SK-N-SH treated with all-trans-retinoic acid at 6 μM for 48 hours (cell line): ENCODE data around the gene CADM1.

ENCODE experiments used
- ATAC-seq: fragments of 200-7000 bp; cut with Tn5 transposase; 3 replicates; pipeline ENCODE4 v1.9.1; 2020; ENCODE audit warnings: mild to moderate bottlenecking, moderate library complexity
- ARNTL ChIP-seq: fragments of 450-650 bp; formaldehyde crosslinking; IDR thresholded peaks from 2 replicates; pipeline ENCODE4 v1.5.0; 2020; ENCODE audit warnings: low read depth, mild to moderate bottlenecking, moderate library complexity, borderline replicate concordance
- BACH2 ChIP-seq: fragments of 250-450 bp; sonication (Bioruptor Pico); IDR thresholded peaks from 2 replicates; pipeline ENCODE4 v1.9.0; 2021; ENCODE audit warnings: mild to moderate bottlenecking, borderline replicate concordance
- CREB5 ChIP-seq: fragments of 250-450 bp; sonication (Bioruptor Pico); IDR thresholded peaks from 2 replicates; pipeline ENCODE4 v1.5.1; 2020; ENCODE audit warnings: low read depth, mild to moderate bottlenecking, moderate library complexity
- CSDC2 ChIP-seq: fragments of 250-450 bp; sonication (Bioruptor Pico); IDR thresholded peaks from 2 replicates; pipeline ENCODE4 v1.5.0; 2020; ENCODE audit warnings: mild to moderate bottlenecking, moderate library complexity
- CSRNP3 ChIP-seq: fragments of 250-450 bp; sonication (Bioruptor Pico); IDR thresholded peaks from 2 replicates; pipeline ENCODE4 v1.5.1; 2021; ENCODE audit warnings: mild to moderate bottlenecking, moderate library complexity
- ESRRG ChIP-seq: fragments of 250-450 bp; sonication (Bioruptor Pico); IDR thresholded peaks from 2 replicates; pipeline ENCODE4 v1.6.1; 2021; ENCODE audit warnings: mild to moderate bottlenecking
- GLIS3 ChIP-seq: fragments of 250-450 bp; sonication (Bioruptor Pico); IDR thresholded peaks from 2 replicates; pipeline ENCODE4 v1.5.0; 2020; ENCODE audit warnings: mild to moderate bottlenecking, moderate library complexity
- ISL1 ChIP-seq: fragments of 250-450 bp; sonication (Bioruptor Pico); IDR thresholded peaks from 2 replicates; pipeline ENCODE4 v2.1.2; 2022; ENCODE audit warnings: mild to moderate bottlenecking, moderate library complexity
- OSR1 ChIP-seq: fragments of 250-450 bp; sonication (Bioruptor Pico); IDR thresholded peaks from 2 replicates; pipeline ENCODE4 v1.8.0; 2022; ENCODE audit warnings: moderate library complexity, mild to moderate bottlenecking, inconsistent platforms
- PATZ1 ChIP-seq: fragments of 250-450 bp; sonication (Bioruptor Pico); IDR thresholded peaks from 2 replicates; pipeline ENCODE4 v1.8.0; 2020; ENCODE audit warnings: mild to moderate bottlenecking, moderate library complexity, borderline replicate concordance
- POU6F1 ChIP-seq: fragments of 250-450 bp; sonication (Bioruptor Pico); IDR thresholded peaks from 2 replicates; pipeline ENCODE4 v1.8.0; 2021; ENCODE audit warnings: low read depth, mild to moderate bottlenecking, moderate library complexity, borderline replicate concordance
- SNAI2 ChIP-seq: fragments of 250-450 bp; sonication (Bioruptor Pico); IDR thresholded peaks from 2 replicates; pipeline ENCODE4 v1.5.0; 2020; ENCODE audit warnings: mild to moderate bottlenecking, moderate library complexity
- TCF4 ChIP-seq: fragments of 250-450 bp; sonication (Bioruptor Pico); IDR thresholded peaks from 2 replicates; pipeline ENCODE4 v1.8.0; 2021; ENCODE audit warnings: mild to moderate bottlenecking, moderate library complexity, borderline replicate concordance
- TOX ChIP-seq: fragments of 250-450 bp; sonication (Bioruptor Pico); IDR thresholded peaks from 2 replicates; pipeline ENCODE4 v1.8.0; 2021; ENCODE audit warnings: mild to moderate bottlenecking, moderate library complexity, borderline replicate concordance
- TSHZ2 ChIP-seq: fragments of 250-450 bp; sonication (Bioruptor Pico); IDR thresholded peaks from 2 replicates; pipeline ENCODE4 v1.5.0; 2020; ENCODE audit warnings: mild to moderate bottlenecking, moderate library complexity
- ZC3H10 ChIP-seq: fragments of 250-450 bp; sonication (Bioruptor Pico); IDR thresholded peaks from 2 replicates; pipeline ENCODE4 v1.5.1; 2021; ENCODE audit warnings: mild to moderate bottlenecking, moderate library complexity
- ZFP3 ChIP-seq: fragments of 250-450 bp; sonication (Bioruptor Pico); IDR thresholded peaks from 2 replicates; pipeline ENCODE4 v1.5.0; 2020; ENCODE audit warnings: mild to moderate bottlenecking, moderate library complexity
- ZFP30 ChIP-seq: fragments of 450-650 bp; formaldehyde crosslinking; IDR thresholded peaks from 2 replicates; pipeline ENCODE4 v1.5.0; 2022; ENCODE audit warnings: mild to moderate bottlenecking, moderate library complexity
- ZNF565 ChIP-seq: fragments of 450-650 bp; formaldehyde crosslinking; conservative IDR thresholded peaks from 2 replicates; pipeline ENCODE4 v1.5.0; 2020; ENCODE audit warnings: low read depth, mild to moderate bottlenecking, moderate library complexity
- ZNF70 ChIP-seq: fragments of 450-650 bp; formaldehyde crosslinking; IDR thresholded peaks from 2 replicates; pipeline ENCODE4 v1.5.0; 2020; ENCODE audit warnings: mild to moderate bottlenecking, moderate library complexity

The CADM1 gene

GRCh38 chr11:115197433-115197832 lies 306.8 kb downstream of the CADM1 start:
- no peak for ATAC-seq

GRCh38 chr11:115197031-115197430 lies 307.2 kb downstream of the CADM1 start:
- ATAC-seq = no peak
- TF ChIP-seq ZFP3 (CRISPR knock-in tag) (no peak), ZFP30 (no peak), CSRNP3 (CRISPR knock-in tag) (no peak), TSHZ2 (no peak), TCF4 (CRISPR knock-in tag) (no peak), TOX (no peak), GLIS3 (CRISPR knock-in tag) (no peak)

More at GRCh38 chr11:115197433-115197832, 306.8 kb downstream of the CADM1 start:
- TF ChIP-seq CSRNP3 (CRISPR knock-in tag) = no peak
- TF ChIP-seq POU6F1 (CRISPR knock-in tag) = no peak
- TF ChIP-seq ZNF70 (CRISPR knock-in tag) = no peak
- no peak for TF ChIP-seq SNAI2
- no peak for TF ChIP-seq GLIS3 (CRISPR knock-in tag)
- TF ChIP-seq CSDC2 = no peak
- TF ChIP-seq CREB5 = no peak
- no peak for TF ChIP-seq ARNTL (CRISPR knock-in tag)
- TF ChIP-seq ESRRG = no peak
- TF ChIP-seq TSHZ2 = no peak
- TF ChIP-seq BACH2 (CRISPR knock-in tag) = no peak
- no peak for TF ChIP-seq ZNF565 (CRISPR knock-in tag)
- TF ChIP-seq OSR1 = no peak
- TF ChIP-seq TOX = no peak
- TF ChIP-seq ZC3H10 (CRISPR knock-in tag) = no peak
- no peak for TF ChIP-seq TCF4 (CRISPR knock-in tag)
- no peak for TF ChIP-seq PATZ1 (CRISPR knock-in tag)
- TF ChIP-seq ISL1 (CRISPR knock-in tag) = no peak
